NT2/D1 (cell line): ENCODE data around the gene PEPD.

Experiments
- SUZ12 ChIP-seq: IDR thresholded peaks from 2 replicates; pipeline ENCODE4 v1.6.1; 2011; ENCODE audit not compliant: insufficient read length, insufficient read depth; ENCODE audit errors: extremely low read depth
- YY1 ChIP-seq: IDR thresholded peaks from 2 replicates; pipeline ENCODE4 v1.6.1; 2011; ENCODE audit not compliant: insufficient read length, insufficient read depth
- ZNF274 ChIP-seq: IDR thresholded peaks from 2 replicates; pipeline ENCODE4 v1.6.1; 2011; ENCODE audit warnings: mild to moderate bottlenecking, low read depth, low read length

DNA sequence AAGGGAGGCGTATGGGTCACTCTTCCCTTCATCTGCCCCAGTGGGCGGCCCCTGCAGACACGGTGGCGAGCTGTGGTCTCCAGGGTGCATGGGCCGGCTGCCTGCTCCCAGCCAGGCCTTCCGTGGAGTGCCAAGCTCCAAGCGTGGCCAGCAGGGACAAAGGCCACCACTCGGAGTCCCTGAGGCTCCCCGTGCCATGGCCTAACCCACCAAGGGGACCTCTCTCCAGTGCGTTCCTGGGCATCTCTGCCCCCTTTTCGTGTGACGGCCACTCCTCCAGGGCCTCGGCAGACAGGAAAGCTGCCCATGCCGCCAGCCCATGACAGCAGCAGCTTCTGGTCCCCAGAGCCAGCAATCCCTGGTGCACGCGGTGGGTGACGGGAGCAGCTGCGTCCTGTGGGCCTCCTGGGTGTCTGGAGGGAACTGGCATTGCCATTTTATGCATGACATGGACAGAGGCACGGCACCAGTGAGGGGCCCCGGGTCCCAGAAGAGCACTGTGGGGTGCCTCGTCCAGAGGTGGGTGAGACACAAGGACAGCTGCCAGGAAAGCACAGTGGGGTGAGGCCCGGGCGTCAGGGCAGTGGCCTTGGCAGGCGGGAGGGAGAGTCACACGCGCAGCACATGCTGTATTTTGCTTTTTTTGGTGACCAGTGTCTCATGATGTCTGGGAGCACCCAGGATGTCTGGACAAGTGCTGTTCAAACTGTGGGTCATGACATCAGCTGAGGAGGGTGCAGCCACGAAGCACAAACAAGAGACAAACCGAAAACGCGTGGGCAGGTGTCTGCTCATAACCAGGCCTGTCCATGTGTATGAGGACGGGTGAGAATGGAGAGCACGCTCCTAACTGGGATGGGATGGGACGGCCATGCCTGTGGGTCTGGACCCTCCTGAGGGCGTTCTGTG, 115.8 kb downstream of the PEPD start:
- TF ChIP-seq ZNF274 (no peak), YY1 (no peak), SUZ12 (no peak)
